Activated CD4-positive, alpha-beta T cell treated with anti-CD3 and anti-CD28 coated beads for 36 hours (primary cell): ENCODE data around the gene SNX25. TPM values are rescaled to one million over a fixed set of nuclear protein-coding genes. Genes with fewer than 3 reads are reported as not detected.

Experiments used
- ATAC-seq: fragments of 200-7000 bp; cut with Tn5 transposase; one replicate; pipeline ENCODE4 v1.10.0; 2021; ENCODE audit warnings: mild to moderate bottlenecking, moderate library complexity
- CTCF ChIA-PET: fragments of 350-600 bp; sonication (Branson Sonifier 250); formaldehyde crosslinking; loops from one replicate; lab custom pipeline; 2021; ENCODE audit warnings: antibody characterized with exemption; lab: Charles Lee
- POLR2A ChIA-PET: fragments of 350-600 bp; sonication (Branson Sonifier 250); formaldehyde crosslinking; loops from one replicate; lab custom pipeline; 2021; ENCODE audit warnings: antibody characterized with exemption, inconsistent platforms; lab: Charles Lee
- DNase-seq: peaks from one replicate; pipeline ENCODE4 v3.0.0-alpha.2; 2020
- H3K27ac Mint-ChIP-seq: one replicate; pipeline ENCODE4 v1.8.0; 2021; ENCODE audit warnings: mixed read lengths
- H3K27me3 Mint-ChIP-seq: one replicate; pipeline ENCODE4 v1.8.0; 2021; ENCODE audit warnings: mixed read lengths
- H3K36me3 Mint-ChIP-seq: one replicate; pipeline ENCODE4 v1.8.0; 2021; ENCODE audit warnings: low read depth, mixed read lengths
- H3K4me1 Mint-ChIP-seq: one replicate; pipeline ENCODE4 v1.8.0; 2021; ENCODE audit warnings: mixed read lengths
- H3K4me3 Mint-ChIP-seq: one replicate; pipeline ENCODE4 v1.8.0; 2021; ENCODE audit warnings: mild to moderate bottlenecking, moderate library complexity, mixed read lengths
- H3K9me3 Mint-ChIP-seq: one replicate; pipeline ENCODE4 v1.8.0; 2021; ENCODE audit warnings: low read depth, mixed read lengths
- intact Hi-C, 2 experiments: fragments of 100-400 bp; cut with DNase I in 1 of 2; cut with micrococcal nuclease in 1 of 2; formaldehyde crosslinking; loops; one replicate each; pipeline versions ENCODE4 v1.14.2 to v1.15.1; 2022 to 2024; cut with DNase I, micrococcal nuclease
- total RNA-seq, 2 experiments: library from RNA; stranded (reverse); gene quantifications; one replicate each; pipeline ENCODE4 v1.2.3, GENCODE V29; 2021

The SNX25 gene
- total RNA-seq, 2 experiments from 2014 or later: 14.8 to 15.0 TPM

- peak overlapping the region; percentile 14 for H3K27ac Mint-ChIP-seq
- no peaks in the 10 kb centered on the region for H3K9me3 Mint-ChIP-seq
- intact Hi-C loops: loop anchor here (2.0 to 10.0 kb wide), 5 partner anchors 198 to 1955 kb away; partner anchors contain the start of genes ING2 (in 2 of the 2), CDKN2AIP (in 1 of the 2), RWDD4 (in 1 of the 2) and TRAPPC11 (in 1 of the 2)
- H3K27me3 Mint-ChIP-seq: no peaks in the 10 kb centered on the region
- ATAC-seq (no peak), DNase-seq (no peak)
- H3K4me3 Mint-ChIP-seq: no peak overlapping the region
- POLR2A ChIA-PET: no interaction called here
- CTCF ChIA-PET: interaction anchor here (0.8 kb wide), 1 partner anchor 23 kb away, joined by 3 read pairs; no protein-coding TSS in a partner anchor
- H3K36me3 Mint-ChIP-seq: peaks cover 39% of the 10 kb centered on the region
- peaks cover 28% of the 10 kb centered on the region for H3K4me1 Mint-ChIP-seq
Observed at GRCh38 chr4:185399466-185399865, 190.1 kb downstream of the SNX25 start.

GRCh38 chr4:185404031-185404430 is 194.6 kb downstream of the SNX25 start:
- DNase-seq: no peak
- Mint-ChIP-seq H3K27me3 (no peaks in the 10 kb centered on the region), H3K4me1 (peaks cover 13% of the 10 kb centered on the region), H3K4me3 (no peak overlapping the region), H3K36me3 (peaks cover 39% of the 10 kb centered on the region), H3K9me3 (no peaks in the 10 kb centered on the region), H3K27ac (no peak overlapping the region)
- no peak for ATAC-seq
- CTCF ChIA-PET: no interaction called here
- intact Hi-C loops: no loop called here
- POLR2A ChIA-PET: interaction anchor here (0.6 kb wide), 1 partner anchor 27 kb away, joined by 3 read pairs; no protein-coding TSS in a partner anchor

- POLR2A ChIA-PET: interaction anchor here (0.5 kb wide), 1 partner anchor 59 kb away, joined by 3 read pairs; no protein-coding TSS in a partner anchor
- peak overlapping the region; percentile 31 for H3K27ac Mint-ChIP-seq
- no peak for DNase-seq
- peak; percentile 49 for ATAC-seq
- peaks cover 8% of the 10 kb centered on the region for H3K4me1 Mint-ChIP-seq
- no peaks in the 10 kb centered on the region for H3K9me3 Mint-ChIP-seq
- intact Hi-C loops: no loop called here
- CTCF ChIA-PET: interaction anchor here (0.9 to 1.7 kb wide), 2 partner anchors 17 to 20 kb away, joined by 5 to 6 read pairs; partner anchors contain the start of gene UFSP2
- H3K4me3 Mint-ChIP-seq: no peak overlapping the region
- no peaks in the 10 kb centered on the region for H3K27me3 Mint-ChIP-seq
- H3K36me3 Mint-ChIP-seq: peaks cover 31% of the 10 kb centered on the region
Observed at GRCh38 chr4:185405296-185405999, 196.1 kb downstream of the SNX25 start.

GRCh38 chr4:185408432-185408831 is 199.0 kb downstream of the SNX25 start:
- Mint-ChIP-seq H3K36me3 (peaks cover 29% of the 10 kb centered on the region), H3K4me1 (peaks cover 8% of the 10 kb centered on the region), H3K27me3 (no peaks in the 10 kb centered on the region), H3K4me3 (no peak overlapping the region), H3K27ac (no peak overlapping the region), H3K9me3 (no peaks in the 10 kb centered on the region)
- ATAC-seq: no peak
- ChIA-PET POLR2A (no interaction called here), CTCF (no interaction called here)
- intact Hi-C loops: no loop called here
- DNase-seq: no peak

- H3K4me1 Mint-ChIP-seq: no peaks in the 10 kb centered on the region
- ChIA-PET POLR2A (no interaction called here), CTCF (no interaction called here)
- H3K36me3 Mint-ChIP-seq: peaks cover 35% of the 10 kb centered on the region
- DNase-seq (no peak), ATAC-seq (no peak)
- intact Hi-C loops: no loop called here
- H3K27me3 Mint-ChIP-seq: no peaks in the 10 kb centered on the region
- no peak overlapping the region for H3K27ac Mint-ChIP-seq
- no peaks in the 10 kb centered on the region for H3K9me3 Mint-ChIP-seq
- H3K4me3 Mint-ChIP-seq: no peak overlapping the region
Observed at GRCh38 chr4:185411849-185412248, 202.5 kb downstream of the SNX25 start.

GRCh38 chr4:185412412-185412811 is 203.0 kb downstream of the SNX25 start:
- intact Hi-C loops: no loop called here
- Mint-ChIP-seq H3K4me1 (no peaks in the 10 kb centered on the region), H3K4me3 (no peak overlapping the region), H3K27me3 (no peaks in the 10 kb centered on the region), H3K9me3 (no peaks in the 10 kb centered on the region), H3K27ac (no peak overlapping the region), H3K36me3 (peaks cover 39% of the 10 kb centered on the region)
- POLR2A ChIA-PET: no interaction called here
- no peak for ATAC-seq
- CTCF ChIA-PET: no interaction called here
- no peak for DNase-seq

Other genes starting within 250 kb of the SNX25 start
- gene HELT, start 191.1 kb upstream of the SNX25 start, total RNA-seq: not detected
- 1 to 10 TPM; 4.2 to 5.0 TPM for gene SLC25A4, start 66.3 kb upstream of the SNX25 start, total RNA-seq
- 10 to 100 TPM; 54.6 to 81.8 TPM for gene CFAP97, start 5.6 kb upstream of the SNX25 start, total RNA-seq
- under 1 TPM; 0.60 to 0.80 TPM for gene LRP2BP, start 186.3 kb downstream of the SNX25 start, total RNA-seq
- 10 to 100 TPM; 20.3 to 24.1 TPM for gene ANKRD37, start 187.2 kb downstream of the SNX25 start, total RNA-seq
- 10 to 100 TPM; 27.3 to 40.3 TPM for gene UFSP2, start 216.4 kb downstream of the SNX25 start, total RNA-seq